Natural killer cell (primary cell): Measurements from ENCODE around the gene CIP2A. TPM values are rescaled to one million over a fixed set of nuclear protein-coding genes. Genes with fewer than 3 reads are reported as not detected.

ENCODE experiments used
- total RNA-seq, 4 donors: library from RNA; stranded (reverse); fragments of 120-200 nt in 1 of 4; gene quantifications; one replicate each; pipeline versions ENCODE4 v1.2.3 to v1.2.4, GENCODE V29; 2013 to 2022

CIP2A gene
- total RNA-seq, 3 donors from 2014 or later (not counting 1 experiment from before 2014, with no cell fraction given), result 3.6 to 8.5 (median 3.6) TPM

Other genes starting within 250 kb of the CIP2A start
- gene MYH15, start 78.8 kb downstream of the CIP2A start, total RNA-seq, result under 1 TPM in 1 of 3 donors, not detected in 2; 0.05 TPM
- 10 to 100 TPM; 12.0 to 24.8 (median 20.8) TPM for gene DZIP3, start 284 bp upstream of the CIP2A start, total RNA-seq
- not detected for gene RETNLB, start 168.0 kb upstream of the CIP2A start, total RNA-seq
- 1 to 10 TPM; 1.6 to 9.1 (median 2.4) TPM for gene TRAT1, start 233.3 kb upstream of the CIP2A start, total RNA-seq